Esophagus muscularis mucosa (tissue), 3 donors: Measurements from ENCODE around the gene UTF1.

Experiments
- EP300 ChIP-seq: sonication (generic); formaldehyde crosslinking; IDR thresholded peaks from one replicate; pipeline ENCODE4 v1.6.1; 2017; ENCODE audit warnings: antibody characterized with exemption
- TF ChIP-seq, protein P1 (sequence below), 3 experiments: fragments of 200-600 bp in 2 of 3; fragments of 450-650 bp in 1 of 3; sonication (generic) in 2 of 3; IDR thresholded peaks; one replicate each; pipeline ENCODE4 v1.5.1; 2017 to 2019; ENCODE audit warnings: antibody characterized with exemption in 3 of 3, mild to moderate bottlenecking in 2 of 3, moderate library complexity in 1 of 3

DNA sequence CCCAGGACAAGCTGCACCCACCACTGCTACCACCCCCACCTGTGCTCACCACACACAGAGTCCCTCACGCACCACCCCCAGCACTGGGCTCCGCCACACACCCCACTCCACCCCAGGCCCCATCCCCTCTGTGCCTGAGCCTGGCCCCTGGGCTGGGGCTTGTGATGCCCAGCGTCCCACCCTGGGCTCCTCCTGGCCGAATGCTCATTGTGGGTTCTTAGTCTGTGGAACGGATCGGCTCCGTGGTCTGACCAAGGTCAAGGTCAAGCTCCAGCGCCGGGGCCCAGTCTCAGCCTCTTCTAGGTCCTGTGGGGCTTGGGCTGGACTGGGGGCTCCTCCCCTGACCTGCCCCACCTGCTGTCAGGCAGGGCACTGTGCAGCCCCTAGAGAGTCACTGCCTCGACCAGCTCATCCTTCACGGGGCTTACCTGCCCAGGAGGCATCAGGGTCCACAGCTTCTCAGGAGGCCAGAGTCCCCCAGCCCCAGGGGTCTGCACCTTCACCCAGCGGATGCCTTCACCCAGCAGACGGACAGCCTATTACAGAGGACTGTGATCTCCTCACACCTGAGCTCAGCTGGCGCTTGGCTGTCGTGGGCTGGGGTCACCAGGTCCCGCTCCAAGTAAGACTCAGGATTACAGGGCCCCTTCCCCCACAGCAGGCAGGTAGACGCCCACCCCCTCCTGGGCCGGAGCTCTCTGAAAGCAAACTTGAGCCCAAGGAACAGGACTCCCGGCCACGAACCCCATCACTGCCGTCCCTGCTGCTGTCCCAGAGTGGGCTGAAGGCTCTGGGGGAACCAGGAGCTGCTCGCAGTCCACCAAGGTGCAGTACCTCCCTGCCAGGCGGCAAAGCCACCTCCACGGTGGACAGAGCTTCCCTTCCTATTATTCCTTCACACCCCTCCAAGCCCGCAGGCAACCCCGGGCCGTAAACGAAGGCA, 15.3 kb upstream of the UTF1 start:
- TF ChIP-seq, protein P1, sequence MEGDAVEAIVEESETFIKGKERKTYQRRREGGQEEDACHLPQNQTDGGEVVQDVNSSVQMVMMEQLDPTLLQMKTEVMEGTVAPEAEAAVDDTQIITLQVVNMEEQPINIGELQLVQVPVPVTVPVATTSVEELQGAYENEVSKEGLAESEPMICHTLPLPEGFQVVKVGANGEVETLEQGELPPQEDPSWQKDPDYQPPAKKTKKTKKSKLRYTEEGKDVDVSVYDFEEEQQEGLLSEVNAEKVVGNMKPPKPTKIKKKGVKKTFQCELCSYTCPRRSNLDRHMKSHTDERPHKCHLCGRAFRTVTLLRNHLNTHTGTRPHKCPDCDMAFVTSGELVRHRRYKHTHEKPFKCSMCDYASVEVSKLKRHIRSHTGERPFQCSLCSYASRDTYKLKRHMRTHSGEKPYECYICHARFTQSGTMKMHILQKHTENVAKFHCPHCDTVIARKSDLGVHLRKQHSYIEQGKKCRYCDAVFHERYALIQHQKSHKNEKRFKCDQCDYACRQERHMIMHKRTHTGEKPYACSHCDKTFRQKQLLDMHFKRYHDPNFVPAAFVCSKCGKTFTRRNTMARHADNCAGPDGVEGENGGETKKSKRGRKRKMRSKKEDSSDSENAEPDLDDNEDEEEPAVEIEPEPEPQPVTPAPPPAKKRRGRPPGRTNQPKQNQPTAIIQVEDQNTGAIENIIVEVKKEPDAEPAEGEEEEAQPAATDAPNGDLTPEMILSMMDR (IDR thresholded peaks at IDR 0.05), result no peak
- no peak for TF ChIP-seq EP300
